Activated CD8-positive, alpha-beta T cell treated with anti-CD3 and anti-CD28 coated beads for 36 hours (primary cell): ENCODE data around the gene ARHGAP10. TPM values are rescaled to one million over a fixed set of nuclear protein-coding genes. Genes with fewer than 3 reads are reported as not detected.

Experiments
- ATAC-seq: fragments of 200-7000 bp; cut with Tn5 transposase; one replicate; pipeline ENCODE4 v1.10.0; 2021; ENCODE audit warnings: mild to moderate bottlenecking, moderate library complexity
- CTCF ChIA-PET: fragments of 350-600 bp; sonication (Branson Sonifier 250); formaldehyde crosslinking; loops from one replicate; lab custom pipeline; 2021; ENCODE audit warnings: antibody characterized with exemption; lab: Charles Lee
- POLR2A ChIA-PET: fragments of 350-600 bp; sonication (Branson Sonifier 250); formaldehyde crosslinking; loops from one replicate; lab custom pipeline; 2021; ENCODE audit warnings: antibody characterized with exemption; lab: Charles Lee
- DNase-seq: peaks from one replicate; pipeline ENCODE4 v3.0.0-alpha.2; 2020
- H3K27ac Mint-ChIP-seq: one replicate; pipeline ENCODE4 v1.8.0; 2021; ENCODE audit warnings: mild to moderate bottlenecking, mixed read lengths
- H3K27me3 Mint-ChIP-seq: one replicate; pipeline ENCODE4 v1.8.0; 2021; ENCODE audit warnings: mixed read lengths
- H3K36me3 Mint-ChIP-seq: one replicate; pipeline ENCODE4 v1.8.0; 2021; ENCODE audit warnings: low read depth, mixed read lengths
- H3K4me1 Mint-ChIP-seq: one replicate; pipeline ENCODE4 v1.8.0; 2021; ENCODE audit warnings: low read depth, mixed read lengths
- H3K4me3 Mint-ChIP-seq: one replicate; pipeline ENCODE4 v1.8.0; 2021; ENCODE audit warnings: mild to moderate bottlenecking, moderate library complexity, mixed read lengths
- H3K9me3 Mint-ChIP-seq: one replicate; pipeline ENCODE4 v1.8.0; 2021; ENCODE audit warnings: mixed read lengths
- CTCF ChIP-seq: fragments of 200-600 bp; IDR thresholded peaks from one replicate; pipeline ENCODE4 v1.8.0; 2022; ENCODE audit warnings: antibody characterized with exemption, mild to moderate bottlenecking
- intact Hi-C: fragments of 100-400 bp; cut with micrococcal nuclease; formaldehyde crosslinking; loops from one replicate; pipeline ENCODE4 v1.10.0; 2022
- total RNA-seq, 2 experiments: library from RNA; stranded (reverse); gene quantifications; one replicate each; pipeline ENCODE4 v1.2.3, GENCODE V29; 2021

Gene ARHGAP10
- total RNA-seq, 2 experiments from 2014 or later, result 4.0 to 5.1 TPM

DNA sequence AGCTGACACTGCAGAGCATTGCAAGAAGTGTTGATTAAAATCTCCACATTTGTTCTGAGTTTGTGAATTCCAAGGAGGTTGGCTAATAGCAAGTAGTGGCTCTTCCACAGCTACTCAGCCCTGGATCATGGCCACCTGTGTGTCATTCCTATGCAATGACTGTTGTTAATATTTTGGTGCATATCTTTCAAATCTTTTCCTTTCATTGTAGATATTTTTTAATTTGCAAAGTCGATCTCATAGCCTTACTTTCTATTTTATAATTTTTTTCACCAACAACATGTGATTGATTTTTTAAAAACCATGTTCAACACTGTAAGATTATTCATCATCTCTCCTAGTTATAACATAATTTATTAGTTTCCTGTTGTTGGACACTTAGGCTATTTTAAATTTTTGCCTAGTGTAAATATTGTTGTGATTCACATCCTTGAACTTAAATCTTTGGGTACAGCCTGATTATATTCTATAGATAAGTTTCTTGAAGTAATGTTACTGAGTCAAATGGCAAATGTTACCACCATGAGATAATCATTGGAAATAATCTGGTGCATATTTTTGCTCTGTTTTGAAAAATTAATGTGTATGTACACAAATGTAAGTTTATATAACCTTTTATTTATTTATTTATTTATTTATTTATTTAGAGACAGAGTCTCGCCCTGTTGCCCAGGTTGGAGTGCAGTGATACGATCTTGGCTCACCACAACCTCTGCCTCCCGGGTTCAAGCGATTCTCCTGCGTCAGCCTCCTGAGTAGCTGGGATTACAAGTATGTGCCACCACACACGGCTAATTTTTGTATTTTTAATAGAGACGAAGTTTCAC lies 17.1 kb upstream of the ARHGAP10 start:
- ATAC-seq (no peak), DNase-seq (no peak)
- no peak for TF ChIP-seq CTCF
- H3K27ac Mint-ChIP-seq, result no peak overlapping the region
- peaks cover 2% of the 10 kb centered on the region for H3K27me3 Mint-ChIP-seq
- no peaks in the 10 kb centered on the region for H3K9me3 Mint-ChIP-seq
- no peak overlapping the region for H3K4me3 Mint-ChIP-seq
- ChIA-PET CTCF (interaction anchor here (0.5 to 4.1 kb wide), 2 partner anchors 151 to 1653 kb away, joined by 4 to 50 read pairs; no protein-coding TSS in a partner anchor), POLR2A (no interaction called here)
- no peaks in the 10 kb centered on the region for H3K36me3 Mint-ChIP-seq
- H3K4me1 Mint-ChIP-seq, result peaks cover 5% of the 10 kb centered on the region
- intact Hi-C loops, result no loop called here

DNA sequence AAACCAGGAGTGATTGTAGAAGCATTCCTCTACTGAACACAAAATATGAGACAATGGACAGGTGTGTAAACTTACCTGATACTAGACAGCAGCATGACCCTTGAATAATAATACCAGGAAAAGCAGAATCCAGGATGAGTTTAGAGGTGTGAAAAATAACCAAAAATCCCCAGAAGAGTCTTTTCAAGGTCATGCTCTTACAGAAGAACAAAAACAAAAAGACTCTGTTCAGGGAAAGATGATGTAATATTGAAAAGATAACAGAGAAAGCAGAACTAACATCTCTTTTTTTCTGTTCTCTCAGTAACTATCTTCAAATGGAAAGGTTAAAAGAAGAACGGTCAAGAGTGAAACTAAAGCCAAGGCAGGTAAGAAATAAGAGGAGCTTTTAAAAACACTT lies 14.0 kb upstream of the ARHGAP10 start:
- TF ChIP-seq CTCF, result no peak
- POLR2A ChIA-PET, result no interaction called here
- no peaks in the 10 kb centered on the region for H3K9me3 Mint-ChIP-seq
- ATAC-seq, result no peak
- H3K27me3 Mint-ChIP-seq, result peaks cover 2% of the 10 kb centered on the region
- CTCF ChIA-PET, result interaction anchor here (1.4 to 2.0 kb wide), 2 partner anchors 9 to 148 kb away, joined by 4 to 12 read pairs; no protein-coding TSS in a partner anchor
- H3K4me1 Mint-ChIP-seq, result peaks cover 5% of the 10 kb centered on the region
- no peak overlapping the region for H3K27ac Mint-ChIP-seq
- intact Hi-C loops, result no loop called here
- no peak overlapping the region for H3K4me3 Mint-ChIP-seq
- no peak for DNase-seq
- H3K36me3 Mint-ChIP-seq, result no peaks in the 10 kb centered on the region

- no peak for TF ChIP-seq CTCF
- no peaks in the 10 kb centered on the region for H3K36me3 Mint-ChIP-seq
- no peak for DNase-seq
- H3K27ac Mint-ChIP-seq, result no peak overlapping the region
- ATAC-seq, result no peak
- POLR2A ChIA-PET, result no interaction called here
- CTCF ChIA-PET, result interaction anchor here (2.3 kb wide), 1 partner anchor 144 kb away, joined by 13 read pairs; no protein-coding TSS in a partner anchor
- no peaks in the 10 kb centered on the region for H3K4me1 Mint-ChIP-seq
- H3K27me3 Mint-ChIP-seq, result peaks cover 2% of the 10 kb centered on the region
- no peaks in the 10 kb centered on the region for H3K9me3 Mint-ChIP-seq
- intact Hi-C loops, result no loop called here
- no peak overlapping the region for H3K4me3 Mint-ChIP-seq
These were observed 8.6 kb upstream of the ARHGAP10 start for GRCh38 chr4:147723326-147723725.

- intact Hi-C loops, result no loop called here
- Mint-ChIP-seq H3K4me3 (no peak overlapping the region), H3K4me1 (no peaks in the 10 kb centered on the region), H3K27ac (no peak overlapping the region), H3K27me3 (peaks cover 2% of the 10 kb centered on the region), H3K9me3 (no peaks in the 10 kb centered on the region), H3K36me3 (no peaks in the 10 kb centered on the region)
- POLR2A ChIA-PET, result no interaction called here
- CTCF ChIA-PET, result interaction anchor here (0.8 to 1.4 kb wide), 3 partner anchors 118 to 142 kb away, joined by 3 to 5 read pairs (median 3); no protein-coding TSS in a partner anchor
- no peak for TF ChIP-seq CTCF
- DNase-seq (no peak), ATAC-seq (no peak)
These were observed 7.3 kb upstream of the ARHGAP10 start for GRCh38 chr4:147724468-147725201.
